NCI-H748 (cell line): ENCODE data around the gene EED.

ENCODE experiments used
- DNase-seq: peaks from one replicate; lab custom pipeline; 2025; ENCODE audit not compliant: unreplicated experiment; lab: John Stamatoyannopoulos, UW

Gene EED

DNA sequence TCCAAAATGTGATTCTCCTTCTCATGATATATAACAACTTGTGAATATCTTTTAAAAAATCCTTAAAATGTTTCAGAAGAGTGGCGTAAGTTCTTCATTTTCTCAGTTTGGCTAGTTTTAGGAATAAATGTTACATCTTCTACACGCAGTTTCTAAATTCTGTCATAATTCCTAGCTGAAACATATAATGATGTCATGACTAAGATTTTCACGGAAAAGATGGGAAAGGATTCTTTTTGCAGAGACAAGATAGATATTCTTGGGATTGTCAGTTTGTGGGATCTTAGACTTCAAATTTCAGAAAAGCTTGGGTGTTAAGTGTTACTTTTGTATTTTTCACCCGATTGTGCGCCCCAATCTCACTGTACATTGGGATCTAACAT, 1.7 kb downstream of the EED start:
- no peak for DNase-seq

DNA sequence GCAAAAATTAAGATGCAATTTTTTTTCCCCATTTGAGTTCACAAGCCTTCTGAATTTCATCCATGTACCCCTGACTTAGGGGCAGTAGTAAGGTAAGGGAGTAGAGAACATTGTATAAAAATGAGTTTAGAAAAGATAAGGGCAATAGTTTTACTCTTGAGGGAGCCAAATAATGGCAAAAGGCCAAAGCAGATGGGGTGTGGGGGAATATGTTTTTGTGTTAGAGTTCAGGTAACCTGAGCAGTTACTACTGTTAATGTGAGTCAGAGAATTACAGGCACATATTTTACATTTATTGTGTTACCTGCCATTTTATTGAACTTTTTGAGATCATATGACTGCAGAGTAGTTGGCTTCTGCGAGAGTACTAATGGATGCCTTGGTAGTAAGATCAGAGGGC, 3.1 kb downstream of the EED start:
- DNase-seq: no peak

DNA sequence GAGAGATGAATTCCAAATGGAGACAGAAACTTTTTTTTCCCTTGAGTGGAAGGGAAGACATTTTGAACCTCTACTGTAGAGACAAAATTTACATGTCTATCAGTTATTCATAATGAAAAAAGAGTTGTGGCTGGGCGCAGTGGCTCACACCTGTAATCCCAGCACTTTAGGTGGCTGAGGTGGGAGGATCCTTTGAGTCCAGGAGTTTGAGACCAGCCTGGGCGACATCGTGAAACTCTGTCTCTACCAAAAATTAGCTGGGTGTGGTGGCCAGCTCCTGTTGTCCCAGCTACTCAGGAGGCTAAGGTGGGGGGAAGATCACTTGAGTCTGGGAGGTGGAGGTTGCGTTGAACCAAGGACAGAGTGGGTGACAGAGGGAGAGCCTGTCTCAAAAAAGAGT, 4.1 kb downstream of the EED start:
- DNase-seq: no peak

DNA sequence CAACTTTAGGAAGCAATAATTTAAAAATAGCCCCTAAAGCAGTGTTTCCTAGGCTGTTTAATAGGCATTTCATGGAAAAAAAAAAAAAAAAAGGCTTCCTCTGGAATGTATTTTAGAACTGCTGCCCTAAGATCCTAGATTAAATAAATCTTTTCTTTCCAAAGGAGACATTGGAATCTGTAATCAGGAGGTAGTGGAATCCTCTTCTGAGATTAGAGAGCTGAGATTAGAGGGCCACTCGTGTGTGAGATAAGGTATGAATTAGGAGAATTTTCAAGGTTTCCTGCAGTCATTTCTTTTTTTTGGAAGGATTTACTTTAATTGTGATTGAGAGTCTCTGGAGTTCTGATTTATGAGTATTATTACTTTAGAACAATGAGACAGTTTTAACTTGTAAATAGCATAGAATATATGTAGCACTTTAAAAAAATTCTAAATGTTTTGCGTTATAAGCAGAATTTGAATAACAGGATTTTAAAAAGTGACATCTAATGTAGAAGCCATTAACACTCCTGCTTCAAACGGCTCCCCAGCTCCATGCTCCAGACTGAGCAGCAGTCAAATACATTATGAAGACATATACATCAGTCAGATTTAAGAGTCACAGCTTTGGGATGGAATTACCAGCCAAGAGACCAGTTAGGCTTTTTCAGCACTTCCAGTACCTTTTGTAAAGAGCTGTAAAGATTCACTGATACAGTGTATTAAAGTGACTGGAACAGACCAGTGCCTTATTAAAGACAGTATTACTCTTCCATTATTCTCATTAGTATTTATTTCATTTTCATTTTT, 5.0 kb downstream of the EED start:
- DNase-seq: no peak

DNA sequence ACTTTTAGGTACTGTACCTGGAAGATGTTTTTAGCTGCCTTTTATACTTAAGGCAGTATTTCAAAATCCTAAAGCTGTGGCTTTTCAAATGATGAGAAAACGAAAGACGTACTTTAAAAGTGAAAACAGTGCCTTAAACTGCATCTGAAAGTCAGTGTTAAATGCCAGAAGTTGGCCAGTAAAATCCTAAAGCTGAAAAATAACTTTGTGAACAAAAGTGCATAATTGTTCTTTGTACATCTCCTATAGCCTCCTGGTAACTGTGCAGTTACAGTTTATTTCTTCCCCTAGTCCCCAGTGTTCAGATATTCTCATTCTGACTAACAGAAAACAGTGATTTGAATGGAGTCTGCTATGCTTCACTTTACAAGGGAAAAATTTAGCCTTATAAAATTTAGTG, 6.8 kb downstream of the EED start:
- DNase-seq: no peak

DNA sequence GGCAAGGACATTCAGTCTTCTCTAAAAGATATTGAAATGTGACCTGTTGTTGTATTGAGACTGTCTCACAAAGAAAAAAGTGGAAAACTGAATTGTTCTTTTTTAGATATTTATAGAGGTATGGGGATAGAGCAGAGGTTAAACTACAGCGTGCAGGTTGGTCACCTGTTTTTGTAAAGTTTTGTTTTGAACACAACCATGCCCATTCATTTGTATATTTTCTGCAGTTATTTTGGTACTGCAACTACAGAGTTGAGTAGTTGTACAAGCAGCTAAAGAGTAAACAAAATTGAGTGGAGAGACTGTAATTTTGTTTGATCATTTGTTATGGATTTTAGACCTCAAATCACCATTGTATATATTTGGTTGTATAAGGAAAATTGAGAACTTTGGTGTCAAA, 11.3 kb downstream of the EED start:
- DNase-seq: no peak

DNA sequence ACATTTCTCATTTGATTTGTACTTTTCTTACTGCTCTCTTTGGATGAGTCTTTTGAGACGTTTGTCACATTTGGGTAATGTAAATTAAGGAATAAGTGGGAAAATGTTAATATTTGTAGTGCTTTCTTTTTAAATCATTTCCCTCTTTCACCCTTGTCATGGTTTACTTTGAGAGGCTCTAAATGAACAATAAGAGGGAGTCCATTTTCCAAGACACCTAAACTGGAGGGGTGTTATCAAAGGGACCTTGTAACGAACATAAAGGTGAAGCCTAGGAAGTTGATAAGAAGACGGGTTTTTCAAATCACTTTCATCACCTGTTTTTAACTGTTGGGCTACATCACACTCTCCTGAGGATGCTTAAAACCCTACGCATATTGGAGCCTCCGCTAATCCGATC, 12.1 kb downstream of the EED start:
- no peak for DNase-seq

DNA sequence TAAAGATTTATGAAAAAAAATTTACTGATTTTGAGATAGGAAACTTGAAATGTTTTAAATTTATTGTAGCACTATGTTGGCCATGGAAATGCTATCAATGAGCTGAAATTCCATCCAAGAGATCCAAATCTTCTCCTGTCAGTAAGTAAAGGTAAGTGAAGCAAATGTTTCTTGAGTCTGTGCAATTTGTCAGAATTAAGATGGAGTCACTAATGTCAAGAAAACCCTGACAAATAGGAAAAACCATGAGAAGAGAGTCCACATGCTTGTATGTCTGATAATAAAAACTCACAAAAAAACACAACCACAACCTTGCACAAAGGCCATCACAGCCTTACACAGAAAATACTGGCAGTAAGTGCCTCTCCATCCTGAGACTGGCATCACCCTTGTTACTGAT, 12.9 kb downstream of the EED start:
- DNase-seq: no peak

DNA sequence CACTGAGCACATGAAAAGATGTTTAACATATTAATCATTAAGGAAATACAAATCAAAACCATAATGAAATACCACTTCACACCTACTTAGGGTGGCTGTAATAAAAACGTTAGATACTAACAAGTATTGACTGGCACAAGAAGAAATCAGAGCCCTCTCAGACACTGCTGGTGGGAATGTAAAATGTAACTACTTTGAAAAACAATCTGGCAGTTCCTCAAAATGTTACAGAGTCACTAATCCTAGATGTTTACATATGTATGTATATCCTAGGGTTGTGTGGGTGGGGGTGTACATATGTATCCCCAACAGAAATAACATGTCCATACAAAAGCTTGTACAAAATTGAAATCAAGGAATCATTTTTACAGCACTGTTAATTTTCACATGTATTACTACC, 15.2 kb downstream of the EED start:
- no peak for DNase-seq

DNA sequence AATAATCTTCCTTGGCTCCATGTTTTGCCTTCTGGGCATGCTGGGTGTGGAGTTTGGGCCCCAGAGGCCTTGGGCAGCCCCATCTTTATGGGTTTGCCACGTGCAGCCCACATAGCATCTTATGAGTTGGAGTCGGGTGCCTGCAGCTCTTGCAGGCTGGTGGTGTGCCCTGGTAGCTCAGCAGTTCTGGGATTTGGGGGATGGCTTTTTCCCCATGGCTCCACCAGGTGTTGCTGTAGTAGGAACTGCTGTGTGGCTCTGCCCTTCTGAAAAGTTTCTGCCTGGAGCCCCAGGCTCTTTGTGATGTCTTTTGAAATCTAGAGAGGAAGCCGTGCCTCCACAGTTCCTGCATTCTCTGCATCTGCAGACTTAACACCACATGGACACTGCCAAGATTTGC, 16.8 kb downstream of the EED start:
- DNase-seq: no peak

DNA sequence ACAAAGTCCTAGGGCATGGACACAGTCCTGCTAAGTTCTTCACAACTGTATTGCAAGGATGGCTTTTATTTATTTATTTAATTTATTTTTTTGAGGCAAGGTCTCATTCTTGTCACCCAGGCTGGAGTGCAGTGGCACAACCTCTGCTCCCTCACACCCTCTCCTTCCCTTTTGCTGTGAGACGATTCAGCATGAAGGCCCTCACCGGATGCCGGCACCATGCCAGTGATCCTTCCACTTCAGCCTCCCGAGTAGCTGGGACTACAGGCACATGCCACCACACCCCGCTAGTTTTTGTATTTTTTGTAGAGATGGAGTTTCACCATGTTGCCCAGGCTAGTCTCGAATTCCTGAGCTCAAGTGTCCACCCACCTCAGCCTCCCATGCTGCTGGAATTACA, 17.8 kb downstream of the EED start:
- no peak for DNase-seq

DNA sequence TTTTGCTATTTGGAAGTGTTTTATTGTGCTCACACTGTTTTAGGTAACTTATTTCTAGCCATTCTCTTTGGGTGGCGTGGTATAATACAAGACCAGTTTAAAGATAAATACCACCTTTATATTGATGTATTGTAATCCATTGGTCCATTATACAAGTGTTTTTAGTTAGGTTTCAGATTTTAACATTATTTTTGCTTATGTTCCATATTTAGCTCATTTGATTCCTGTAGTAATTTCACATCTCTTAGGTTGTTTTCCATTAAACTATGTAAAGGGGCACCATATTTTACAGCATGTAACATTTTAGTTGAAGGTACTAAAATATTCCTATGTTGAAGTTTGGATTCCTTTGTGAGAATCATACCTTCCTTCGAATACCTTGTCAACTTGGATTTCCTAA, 20.1 kb downstream of the EED start:
- no peak for DNase-seq

DNA sequence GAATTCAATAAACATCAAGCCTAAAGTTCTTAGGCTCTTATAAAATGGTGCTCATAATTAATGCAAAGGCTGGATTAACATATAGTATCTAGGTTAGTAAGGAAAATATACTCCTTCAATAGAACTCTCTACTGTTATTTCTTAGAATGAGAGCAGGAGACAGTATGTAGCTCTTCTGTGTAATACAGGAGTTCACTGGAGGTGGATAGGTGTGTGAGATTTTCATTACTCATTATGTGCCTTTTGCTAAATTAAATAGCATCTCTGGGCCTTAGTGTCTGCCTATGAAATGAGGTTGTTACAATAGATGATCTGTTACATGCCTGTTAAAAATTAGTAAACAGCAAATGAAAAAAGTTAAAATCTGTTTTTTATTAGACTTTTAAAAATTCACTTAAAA, 20.6 kb downstream of the EED start:
- no peak for DNase-seq

DNA sequence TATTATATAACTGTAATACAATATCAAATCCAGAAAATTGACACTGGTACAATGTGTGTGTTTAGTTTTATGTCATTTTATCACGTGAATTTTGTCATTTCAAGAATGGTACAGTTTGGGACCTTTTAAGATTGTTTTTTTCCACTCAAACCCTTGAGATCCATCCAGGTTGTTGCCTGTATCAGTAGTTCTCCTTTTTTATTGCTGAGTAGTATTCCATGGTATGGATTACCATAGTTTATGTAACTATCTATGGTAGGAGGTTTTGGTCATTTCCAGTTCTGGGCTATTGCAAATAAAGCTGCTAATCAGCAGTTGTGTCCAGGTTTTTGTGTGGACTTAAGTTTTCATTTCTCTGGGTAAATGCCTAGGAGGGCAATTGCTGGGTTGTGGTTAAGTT, 25.1 kb downstream of the EED start:
- no peak for DNase-seq

DNA sequence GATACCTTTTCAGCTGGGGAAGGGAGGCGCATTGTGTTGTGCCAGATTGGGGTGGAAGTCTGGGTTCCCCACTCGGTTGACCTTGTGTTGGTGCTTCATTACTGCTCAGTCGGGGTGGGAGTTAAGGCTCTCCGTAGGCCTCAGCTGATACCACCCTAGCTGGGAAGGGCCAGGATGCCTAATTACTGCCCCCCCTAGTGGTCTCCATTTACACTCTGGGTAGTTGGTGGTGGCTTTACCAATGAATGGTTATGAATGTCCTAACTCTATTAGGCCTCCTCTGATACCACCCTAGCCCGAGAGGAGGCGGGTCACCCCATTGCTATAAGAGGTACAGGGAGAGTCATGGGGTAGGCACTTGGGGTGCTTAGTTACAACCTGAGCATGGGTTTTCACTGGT, 29.9 kb downstream of the EED start:
- no peak for DNase-seq

DNA sequence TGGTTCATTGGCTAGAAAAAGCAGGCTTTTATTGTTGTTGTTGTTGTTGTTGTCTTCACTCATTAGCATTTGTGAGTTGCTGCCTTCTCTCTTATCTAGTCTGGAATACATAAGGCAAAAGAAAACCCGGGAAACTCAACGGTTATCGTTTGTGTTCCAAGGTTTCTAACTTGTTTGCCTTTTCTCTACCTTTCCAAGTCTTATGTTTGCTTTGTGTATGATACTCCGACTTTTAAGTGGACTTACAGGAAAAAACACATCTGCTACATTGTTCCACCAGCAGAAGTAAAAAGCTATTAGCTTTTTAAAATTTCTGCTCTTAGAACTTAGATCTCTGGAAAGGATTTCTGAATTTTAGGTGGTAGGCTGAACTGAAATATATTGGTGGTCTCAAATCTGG, 30.4 kb downstream of the EED start:
- DNase-seq: no peak

DNA sequence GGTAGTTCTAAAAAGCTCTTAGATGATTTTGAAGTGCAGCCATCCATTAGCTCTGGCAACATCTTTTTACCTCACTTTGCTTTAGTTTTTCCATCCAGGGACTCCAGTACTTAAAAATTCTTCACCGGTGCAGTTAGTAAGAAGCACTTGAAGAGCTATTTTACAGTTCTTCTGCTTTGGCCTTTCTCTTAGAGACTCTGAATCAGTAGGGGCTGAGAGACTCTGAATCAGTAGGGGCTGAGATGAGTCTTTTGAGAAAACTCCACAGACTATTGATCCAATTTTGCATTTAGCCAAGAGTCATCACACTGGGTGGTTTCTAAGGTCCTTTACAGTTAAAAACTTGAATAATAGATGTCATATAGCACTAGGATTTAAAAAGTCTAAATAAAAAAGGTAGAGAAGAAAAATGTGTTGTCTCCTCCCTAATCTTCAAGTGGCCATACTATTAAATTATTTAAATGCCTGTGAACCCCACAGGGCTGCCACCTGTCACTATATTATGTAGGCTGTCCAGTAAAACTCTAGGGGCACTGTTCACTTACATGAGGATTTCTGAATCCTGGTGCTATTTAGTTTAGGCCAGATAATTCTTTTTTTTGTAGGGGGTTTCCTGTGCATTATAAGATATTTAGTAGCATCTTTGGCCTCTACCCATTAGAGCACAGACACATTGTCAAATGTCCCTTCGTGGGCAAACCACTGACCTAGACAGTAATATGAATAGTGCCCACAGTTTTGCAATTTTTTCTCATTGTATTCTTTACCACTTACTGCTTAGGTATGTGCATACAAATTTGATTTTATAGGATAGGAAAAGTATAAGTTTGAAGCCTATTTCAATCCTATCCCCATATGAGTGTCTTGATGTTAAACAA, 31.2 kb downstream of the EED start:
- DNase-seq: no peak

DNA sequence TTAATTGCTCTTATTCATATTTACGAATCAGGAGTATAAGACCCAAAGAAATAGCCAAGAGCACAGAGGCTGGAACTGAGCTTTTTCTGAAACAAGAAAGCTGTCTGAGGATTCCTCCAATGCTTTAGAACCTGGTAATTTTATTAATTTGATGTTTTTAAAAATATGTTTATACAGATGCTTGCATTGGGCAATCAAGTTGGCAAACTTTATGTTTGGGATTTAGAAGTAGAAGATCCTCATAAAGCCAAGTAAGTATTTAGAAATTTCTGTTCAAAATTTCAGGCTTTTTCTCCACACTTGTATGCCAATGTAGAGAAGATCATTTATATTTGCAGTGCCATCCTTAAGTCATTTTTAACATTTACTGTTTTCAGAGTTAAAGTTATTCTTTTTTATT, 33.2 kb downstream of the EED start:
- DNase-seq: no peak

DNA sequence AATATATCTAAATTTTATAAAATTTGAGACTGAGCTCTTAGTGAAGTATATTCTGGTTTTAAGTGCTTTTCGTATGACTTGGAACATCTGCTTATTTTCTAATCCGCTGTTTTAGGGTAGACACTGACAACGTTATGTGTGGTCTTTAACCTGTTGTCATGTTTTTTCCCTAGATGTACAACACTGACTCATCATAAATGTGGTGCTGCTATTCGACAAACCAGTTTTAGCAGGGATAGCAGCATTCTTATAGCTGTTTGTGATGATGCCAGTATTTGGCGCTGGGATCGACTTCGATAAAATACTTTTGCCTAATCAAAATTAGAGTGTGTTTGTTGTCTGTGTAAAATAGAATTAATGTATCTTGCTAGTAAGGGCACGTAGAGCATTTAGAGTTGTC, 33.7 kb downstream of the EED start:
- no peak for DNase-seq

DNA sequence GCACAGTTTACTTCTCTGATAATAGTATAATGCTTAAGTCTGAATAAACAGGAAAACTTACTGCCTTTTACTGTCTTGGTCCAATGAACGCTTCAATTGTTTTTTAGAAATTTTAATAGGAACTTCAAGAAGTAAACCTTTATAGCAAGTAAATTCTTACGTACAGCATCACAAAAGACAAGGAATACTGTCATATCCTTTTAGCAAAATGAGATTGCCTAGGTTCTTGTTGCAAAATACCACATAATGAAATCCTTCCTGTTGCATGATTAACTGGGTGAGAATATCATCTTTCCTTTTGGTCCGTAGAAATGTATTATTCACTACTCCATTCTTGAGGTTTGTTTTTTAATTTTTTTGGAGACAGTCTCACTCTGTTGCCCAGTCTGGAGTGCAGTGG, 35.2 kb downstream of the EED start:
- no peak for DNase-seq

DNA sequence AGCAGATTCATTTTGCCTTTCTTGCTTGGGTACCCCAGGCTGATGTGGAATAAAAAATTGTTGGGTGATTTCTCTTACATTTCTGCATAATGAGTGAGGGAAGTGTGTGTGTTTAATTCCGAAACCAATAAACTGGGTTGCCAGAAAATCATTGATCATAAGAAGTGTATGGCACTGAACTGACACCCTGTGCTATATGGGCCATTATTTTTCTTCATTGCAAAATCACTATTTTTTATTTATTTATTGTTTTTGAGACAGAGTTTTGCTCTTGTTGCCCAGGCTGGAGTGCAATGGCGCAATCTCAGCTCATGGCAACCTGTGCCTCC, 42.9 kb downstream of the EED start:
- DNase-seq: no peak

DNA sequence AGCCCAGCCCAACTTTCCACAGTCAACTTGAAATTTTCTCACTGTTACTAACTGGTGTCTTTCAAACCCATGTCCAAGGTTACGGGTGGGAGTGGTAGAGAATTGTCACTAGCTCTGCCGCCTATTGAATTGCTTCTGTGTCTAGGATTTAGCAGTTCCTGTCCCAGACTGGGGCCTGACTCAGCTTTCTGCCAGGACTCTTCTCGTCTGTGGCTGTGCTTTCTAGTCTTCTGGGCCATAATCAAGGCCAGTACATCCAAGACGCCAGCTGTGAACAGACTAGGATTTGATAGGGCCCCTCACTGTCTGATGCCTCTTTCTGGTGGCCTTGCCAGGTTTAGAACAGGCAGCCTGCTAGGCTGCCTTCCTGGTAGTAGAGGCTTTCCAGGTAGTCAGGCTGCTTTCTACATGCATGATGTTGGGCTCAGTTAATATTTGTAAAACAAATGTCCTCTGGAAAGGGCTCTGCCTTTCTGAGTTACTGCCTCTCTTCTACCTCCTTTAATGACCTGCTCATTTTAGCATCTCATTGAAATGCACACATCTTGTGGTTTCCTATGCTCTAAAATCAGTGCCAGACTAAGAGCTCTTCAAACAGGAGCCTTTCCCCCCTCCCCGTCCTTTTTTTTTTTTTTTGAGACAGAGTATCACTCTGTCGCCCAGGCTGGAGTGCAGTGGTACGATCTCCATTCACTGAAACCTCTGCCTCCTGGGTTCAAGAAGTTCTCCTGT, 44.4 kb downstream of the EED start:
- DNase-seq: no peak
